GM21529 (cell line): ENCODE measurements around the gene SYTL3.

Source experiments
- ATAC-seq: cut with Tn5 transposase; IDR thresholded peaks from one replicate; pipeline ENCODE4 v1.9.1; 2021; ENCODE audit not compliant: unreplicated experiment

SYTL3 gene

DNA sequence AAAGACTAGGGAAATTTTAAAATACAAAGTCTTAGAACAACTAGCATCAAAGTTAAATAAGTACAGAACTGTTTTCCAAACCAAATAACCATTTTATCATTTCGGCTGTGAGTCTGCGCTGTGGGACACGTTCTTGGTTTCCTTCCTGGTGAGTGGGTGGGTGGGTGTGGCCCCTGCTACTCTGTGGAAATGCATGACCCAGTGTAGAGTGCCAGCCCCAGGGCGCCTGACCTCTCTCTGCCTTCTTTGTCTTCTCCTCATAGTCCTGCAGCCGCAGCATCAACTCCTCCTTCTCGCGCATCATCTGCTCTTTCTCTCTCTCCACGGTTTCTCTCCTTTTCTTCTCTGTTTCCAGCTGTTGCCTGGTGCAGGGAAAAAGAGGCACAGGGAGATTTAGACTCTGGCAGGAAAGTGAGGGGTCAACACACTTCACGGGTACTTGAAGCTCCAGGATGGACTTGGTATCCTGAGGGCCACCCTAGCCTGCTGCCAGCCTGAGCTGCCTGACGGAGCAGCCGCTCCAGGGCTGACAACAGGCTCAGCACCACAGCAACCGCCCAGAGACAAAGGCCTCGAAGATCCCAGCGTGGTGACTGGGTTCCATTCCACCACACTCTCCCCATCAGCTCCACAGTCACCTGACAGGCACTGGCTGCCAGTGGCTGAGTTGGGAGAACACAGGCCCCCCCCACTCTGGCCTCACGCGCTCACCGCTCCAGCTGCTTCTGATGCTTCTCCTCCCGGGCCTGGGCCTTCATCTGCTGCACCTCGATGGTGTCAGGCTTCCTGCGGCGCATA is 120.9 kb downstream of the SYTL3 start:
- no peak for ATAC-seq

DNA sequence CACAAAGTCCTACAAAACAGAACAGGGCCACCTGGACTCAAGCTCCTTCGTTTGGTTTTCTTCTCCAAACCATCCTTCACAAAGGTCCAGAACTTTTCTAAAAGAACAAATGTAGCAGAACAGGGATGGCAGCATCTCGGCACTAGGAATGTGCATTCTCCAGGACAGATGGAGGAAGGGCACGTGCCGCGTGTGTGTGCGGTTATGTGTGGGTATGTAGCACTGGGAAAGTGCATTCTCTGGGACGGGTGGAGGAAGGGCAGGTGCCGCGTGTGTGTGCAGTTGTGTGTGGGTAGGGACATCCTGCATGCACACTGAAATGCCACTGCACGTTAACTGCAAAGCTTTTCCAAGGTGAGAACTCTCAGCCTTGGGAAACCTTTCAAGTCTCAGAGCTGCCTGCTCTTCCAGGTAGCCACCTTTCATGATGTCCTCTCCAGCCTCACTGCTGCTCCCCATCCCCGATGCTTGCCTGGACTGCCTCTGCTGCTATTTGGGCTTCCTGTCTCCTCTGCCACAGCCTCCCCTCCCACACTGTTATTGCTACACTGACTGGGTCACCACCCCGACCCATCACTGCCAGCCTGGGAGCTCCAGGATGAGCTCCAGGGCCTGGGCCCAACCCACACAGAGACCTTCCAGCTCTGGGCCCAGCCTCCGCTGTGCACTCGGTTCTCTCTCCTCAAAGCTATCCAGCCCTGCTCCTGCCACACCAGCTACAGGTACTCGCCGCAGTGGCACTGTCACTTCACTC is 121.7 kb downstream of the SYTL3 start:
- no peak for ATAC-seq

DNA sequence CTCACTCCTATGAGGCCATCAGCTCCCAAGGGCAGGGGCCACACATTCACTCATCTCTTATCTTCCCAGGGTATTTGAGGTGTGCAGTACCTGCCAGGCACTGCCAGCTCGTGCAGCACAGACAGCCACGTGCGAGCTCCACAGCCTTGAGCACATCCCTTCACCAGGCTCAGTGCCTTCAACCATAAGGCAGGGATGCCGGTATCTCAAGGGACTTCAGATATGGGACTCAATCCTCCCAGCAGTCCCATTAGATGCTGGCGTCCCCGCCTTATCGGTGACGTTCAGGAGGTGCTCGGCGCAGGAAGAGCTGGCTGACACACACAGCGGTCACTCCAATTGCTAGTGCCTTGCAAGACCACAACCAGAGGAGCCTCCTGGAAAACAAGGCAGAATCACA is 122.3 kb downstream of the SYTL3 start:
- ATAC-seq: no peak

DNA sequence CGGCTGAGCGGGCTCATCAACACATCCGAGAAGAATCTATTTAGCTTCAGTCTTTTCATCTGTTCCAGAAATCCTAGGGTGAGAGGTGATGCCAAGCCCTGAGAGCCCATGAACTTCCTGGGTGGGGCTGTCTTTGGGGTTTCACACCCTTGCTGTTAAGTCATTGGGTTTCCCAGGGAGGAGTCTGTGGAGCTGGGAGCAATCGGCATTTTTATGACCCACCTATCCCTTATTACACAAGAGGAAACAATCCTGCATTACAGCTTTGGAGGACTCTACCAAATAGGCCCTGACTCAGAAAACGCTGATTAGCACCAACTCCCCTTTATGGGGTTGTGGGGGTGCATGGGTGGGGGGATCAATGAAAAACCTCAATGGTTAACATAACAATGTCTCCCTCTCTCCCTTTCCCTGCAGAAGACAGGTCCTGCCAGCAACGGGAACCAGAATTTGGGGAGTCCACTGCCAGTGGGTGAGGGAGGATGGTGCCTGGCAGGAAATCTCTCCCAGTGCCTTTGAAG is 123.1 kb downstream of the SYTL3 start:
- no peak for ATAC-seq

DNA sequence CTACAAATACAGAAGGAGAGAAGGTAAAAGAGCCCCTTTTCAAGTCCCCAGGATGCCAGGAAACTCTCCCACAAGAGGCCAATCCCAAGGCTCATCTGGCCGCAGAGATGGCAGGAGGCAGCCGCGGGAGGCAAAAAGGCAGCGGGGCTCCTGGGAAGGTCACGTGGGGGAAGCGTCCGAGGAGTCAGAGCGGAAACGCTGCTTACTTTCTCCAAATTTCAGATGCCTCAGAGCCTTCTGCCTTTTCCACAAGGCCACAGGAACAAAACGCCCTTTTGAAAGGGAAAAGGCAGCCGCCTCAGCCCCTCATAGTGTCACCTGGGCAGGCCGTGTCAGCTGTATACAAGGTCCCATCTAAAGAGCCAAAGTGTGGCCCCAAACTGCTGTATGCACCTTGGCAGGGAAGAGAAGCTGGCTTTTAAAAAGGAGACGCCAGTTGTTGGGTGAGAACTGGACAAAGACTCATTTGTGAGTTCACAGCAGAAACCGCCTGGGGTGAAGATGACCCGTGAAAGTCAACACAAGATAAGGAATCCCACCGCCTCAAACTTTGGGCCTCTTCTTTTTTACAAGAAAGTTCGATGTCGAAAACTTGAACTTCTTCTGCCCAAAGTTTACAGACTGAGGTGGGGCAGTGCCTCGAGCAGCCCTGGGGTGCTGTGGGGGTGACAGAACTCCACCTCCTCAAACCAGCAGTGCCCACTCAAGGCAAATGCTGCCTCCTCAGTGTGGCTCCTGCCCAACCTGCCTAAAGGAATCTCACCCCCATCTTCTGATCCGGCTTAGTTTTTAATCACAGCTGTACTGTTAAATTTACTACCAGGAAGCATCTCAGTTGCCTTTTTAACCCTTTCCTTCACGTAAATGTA is 124.0 kb downstream of the SYTL3 start:
- ATAC-seq: no peak

DNA sequence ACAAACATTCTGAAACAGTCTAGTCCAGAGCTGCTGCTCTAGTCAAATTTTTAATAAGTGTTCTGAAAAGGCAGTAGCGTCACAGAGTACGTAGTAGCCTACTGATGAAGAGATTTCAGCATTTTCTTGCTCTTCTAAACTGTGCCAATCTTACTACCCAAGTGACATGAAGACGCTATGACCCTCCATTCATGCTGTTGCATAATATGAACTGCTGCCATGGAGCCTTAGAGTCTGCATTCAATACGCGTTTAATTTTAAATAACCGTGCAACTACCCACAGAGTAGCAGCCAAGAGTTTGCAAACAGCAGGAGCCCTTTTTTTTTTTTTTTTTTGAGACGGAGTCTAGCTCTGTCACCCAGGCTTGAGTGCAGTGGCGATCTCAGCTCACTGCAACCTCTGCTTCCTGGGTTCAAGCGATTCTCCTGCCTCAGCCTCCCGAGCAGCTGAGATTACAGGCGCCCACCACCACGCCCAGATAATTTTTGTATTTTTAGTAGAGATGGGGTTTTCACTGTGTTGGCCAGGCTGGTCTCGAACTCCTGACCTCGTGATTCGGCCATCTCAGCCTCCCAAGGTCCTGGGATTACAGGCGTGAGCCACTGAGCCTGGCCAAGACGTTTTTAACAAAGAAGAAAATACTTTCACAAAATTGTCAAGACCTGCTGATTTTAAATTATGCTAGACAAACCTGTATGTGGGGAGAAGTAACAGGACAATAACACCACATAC is 125.0 kb downstream of the SYTL3 start:
- ATAC-seq: no peak

DNA sequence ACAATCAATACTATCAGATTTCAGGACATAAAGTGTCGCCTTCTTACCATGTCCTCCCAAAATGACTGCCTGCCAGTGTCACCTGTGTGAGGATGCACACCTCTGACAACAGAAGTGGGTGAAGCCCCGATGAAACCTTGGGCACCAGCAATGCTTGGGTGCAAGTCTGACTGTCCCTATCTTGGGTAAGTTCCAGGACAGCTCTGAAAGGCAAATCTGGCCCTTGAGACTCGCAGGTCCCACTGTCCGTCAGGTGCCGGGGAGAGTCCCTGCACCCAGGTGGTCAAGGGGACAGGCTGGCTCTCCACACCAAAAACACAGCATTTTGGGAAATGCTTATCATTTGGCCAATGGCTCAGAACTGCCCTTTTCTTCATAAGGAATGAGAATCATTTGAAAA is 126.0 kb downstream of the SYTL3 start:
- no peak for ATAC-seq

DNA sequence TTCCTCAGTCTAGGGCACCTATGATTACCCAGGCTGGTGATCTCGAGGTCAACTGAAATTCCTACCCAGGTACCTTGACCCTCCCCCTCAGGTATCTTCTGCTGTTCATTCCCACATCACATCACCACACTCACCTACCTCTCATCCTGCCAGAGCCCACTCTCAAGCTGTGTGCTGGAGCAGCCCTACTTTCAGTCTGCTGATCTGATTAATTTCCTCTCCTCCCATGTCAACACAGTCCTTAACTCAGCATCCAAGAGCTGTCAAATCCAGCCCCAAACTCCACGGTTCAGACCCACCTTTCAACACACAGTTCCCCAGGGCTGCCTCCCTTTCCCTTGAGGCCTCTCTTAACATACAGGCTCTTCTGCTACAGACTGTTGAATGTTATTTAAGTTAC is 126.9 kb downstream of the SYTL3 start:
- no peak for ATAC-seq

DNA sequence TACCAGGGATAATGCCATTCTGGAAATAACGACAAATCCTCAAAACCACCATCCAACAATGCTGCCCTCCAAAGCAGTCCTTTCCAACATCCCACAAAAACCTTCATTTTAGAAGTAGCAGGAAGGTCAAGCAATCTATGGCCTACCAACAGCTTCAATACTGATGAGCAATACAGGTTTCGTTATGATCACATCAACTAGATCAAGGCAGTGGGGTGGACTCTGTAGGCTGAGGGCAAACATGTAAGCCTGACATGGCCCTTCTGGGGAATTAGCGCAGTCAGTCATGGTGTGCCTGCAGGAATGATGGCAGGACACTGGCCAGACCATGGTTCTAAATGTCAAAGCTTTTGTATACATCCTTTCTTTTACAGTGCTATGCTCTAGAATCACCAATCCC is 127.7 kb downstream of the SYTL3 start:
- ATAC-seq: no peak

DNA sequence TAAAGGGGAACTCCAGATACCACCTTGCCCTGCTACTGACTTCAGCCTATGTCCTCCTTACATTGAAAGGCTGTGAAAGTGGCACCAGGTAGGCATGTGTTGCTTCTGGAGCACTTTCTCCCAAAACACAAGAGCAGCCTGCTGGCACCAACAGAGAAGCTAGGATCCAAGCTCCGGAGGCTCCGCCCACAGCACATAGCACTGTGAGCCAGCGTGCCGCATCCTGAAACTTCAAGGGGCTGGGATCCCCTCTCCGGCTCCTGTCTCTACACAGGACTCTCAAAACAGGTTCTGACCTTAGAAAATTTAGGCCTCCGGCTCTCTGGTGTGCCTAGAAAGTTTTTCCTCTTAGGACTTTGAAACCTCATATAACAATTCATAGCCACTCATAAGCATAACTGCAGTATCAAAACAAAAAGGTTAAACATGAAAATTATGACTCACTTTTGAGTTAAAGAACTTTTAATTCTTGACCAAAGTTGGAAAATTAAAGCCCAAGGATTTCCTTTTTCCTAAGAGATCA is 128.2 kb downstream of the SYTL3 start:
- no peak for ATAC-seq

DNA sequence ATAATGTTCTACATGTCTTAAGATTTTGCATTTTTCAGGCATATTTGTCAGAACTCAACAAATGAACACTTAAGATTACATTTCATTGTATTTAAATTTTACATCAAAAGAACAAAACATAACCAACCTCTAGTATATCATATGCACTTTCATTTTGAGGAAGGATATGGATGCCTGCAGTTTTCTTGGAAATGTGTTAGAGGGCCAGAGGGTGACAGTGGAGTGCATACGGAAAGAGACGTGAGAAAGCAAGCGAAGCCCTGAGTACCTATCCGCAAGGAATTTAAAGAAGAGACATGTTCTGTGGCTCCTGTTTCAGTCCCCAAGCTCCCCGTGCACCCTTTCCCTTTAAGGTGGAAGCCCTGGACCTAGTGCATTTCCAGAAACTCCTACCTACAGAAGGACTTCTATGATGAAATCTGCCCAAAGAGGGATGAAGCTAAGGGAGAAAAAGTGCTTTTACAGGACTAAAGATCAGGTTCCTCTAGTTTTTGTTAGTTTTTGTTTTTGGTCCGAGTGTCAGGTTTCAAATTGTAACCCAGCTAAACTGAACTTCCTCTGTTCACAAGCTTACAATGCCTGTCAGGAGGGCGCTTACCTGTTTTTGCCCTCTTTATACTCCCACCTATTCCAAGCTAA is 130.5 kb downstream of the SYTL3 start:
- no peak for ATAC-seq

DNA sequence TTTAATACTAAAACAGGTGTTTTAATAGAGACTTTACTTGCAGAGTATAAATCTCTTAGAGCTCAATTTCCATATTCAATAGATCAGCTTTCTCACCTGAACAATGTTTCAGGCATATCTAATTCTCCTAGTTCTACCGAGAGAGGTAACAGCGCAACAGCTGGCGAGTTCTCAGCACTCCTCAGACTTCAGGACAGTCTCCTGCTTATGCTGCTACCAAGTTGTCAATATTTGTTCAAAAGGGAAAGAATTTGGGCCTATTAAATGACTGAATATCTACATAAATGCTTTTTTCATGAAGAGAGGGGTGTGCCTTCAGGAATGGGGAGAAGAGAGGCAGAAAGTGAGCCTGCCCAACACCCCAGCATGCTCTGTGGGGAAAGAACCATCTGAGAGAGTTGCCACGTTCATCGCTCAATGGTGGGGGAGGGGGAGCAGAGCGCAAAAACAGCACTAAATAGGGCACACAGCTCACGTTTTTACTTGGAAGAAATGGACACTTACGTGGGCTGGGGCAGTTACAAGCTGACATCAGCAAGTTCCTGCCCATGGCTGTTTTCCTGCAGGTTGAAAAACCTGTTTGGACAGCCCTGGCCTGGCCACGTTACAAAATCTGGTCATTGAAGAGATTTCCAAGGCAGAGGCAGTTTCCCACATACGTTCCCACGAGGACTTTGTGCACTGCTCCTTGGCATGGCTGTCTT is 131.3 kb downstream of the SYTL3 start:
- ATAC-seq: no peak

DNA sequence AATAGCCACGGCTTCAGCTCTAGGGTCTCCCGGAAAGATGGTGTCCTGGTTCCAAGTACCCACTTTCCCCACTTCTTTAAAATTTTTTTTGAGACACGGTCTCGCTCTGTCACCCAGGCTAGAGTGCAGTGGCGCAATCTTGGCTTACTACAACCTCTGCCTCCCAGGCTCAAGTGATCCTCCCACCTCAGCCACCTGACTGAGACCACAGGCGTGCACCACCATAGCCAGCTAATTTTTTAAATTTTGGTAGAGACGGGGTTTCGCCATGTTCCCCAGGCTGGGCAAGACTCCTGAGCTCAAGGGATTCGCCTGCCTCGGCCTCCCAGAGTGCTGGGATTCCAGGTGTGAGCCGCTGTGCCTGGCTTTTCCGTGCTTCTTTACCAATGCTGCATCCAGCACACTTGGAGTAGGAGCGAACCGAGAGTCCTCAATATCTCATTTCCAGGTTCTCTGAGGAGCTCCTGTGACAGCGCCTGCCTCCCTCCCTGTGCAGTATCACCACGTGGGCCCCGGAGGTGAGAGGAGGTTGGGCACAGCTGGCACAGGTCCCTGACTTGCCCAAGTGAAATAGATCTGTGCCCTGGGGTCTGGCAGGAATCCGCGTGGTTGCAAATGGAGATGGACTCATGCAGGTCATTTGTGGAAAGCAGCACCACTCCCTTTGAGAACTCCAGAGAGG is 132.0 kb downstream of the SYTL3 start:
- ATAC-seq: no peak

DNA sequence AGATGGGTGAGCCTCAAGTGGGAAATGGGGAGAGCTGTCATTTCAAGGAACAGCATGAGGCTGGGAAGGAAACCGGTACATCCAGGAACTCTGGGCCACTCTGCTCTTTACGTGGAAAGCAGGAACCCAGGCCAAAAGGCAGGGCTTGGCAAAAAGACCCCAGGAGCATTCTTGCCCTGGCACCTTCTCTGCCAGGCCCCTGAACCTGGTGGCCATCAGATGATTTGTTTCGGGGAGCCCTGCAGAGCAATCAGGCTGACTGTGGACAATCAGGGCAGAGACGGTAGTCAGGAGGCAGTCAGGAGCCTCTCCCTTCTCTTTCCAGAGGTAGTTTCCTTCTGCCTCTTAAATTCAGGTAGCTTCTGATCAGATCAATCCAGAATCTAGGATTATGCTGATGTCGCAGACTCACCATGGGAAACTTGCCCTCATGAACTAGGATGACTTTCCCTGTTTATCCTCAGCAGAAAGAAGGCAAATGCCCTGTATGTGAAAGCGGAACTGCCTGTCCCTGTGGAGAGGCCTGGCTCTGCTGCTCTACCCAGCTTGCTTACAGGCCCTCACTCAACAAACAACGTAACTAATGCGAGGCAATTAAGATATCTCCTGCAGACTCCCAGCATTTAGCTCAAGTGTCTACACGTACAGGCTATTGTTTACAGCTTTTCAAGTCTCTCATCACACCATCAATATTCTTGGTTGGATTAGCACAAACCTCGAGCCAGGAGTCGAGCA is 132.7 kb downstream of the SYTL3 start:
- no peak for ATAC-seq

DNA sequence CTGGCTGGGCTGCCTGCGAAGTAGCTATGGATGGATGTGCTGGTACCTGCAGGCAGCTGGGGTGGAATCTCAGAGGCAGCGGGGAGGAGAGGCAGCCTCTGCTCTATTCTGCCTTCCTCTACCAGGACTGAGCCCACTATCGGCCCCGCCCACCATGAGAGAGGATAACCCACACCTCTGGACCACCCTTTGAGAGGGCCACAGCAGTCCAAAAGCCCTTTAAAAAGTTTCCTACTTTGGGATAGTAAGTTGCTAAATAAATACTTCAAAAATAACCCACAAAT is 133.3 kb downstream of the SYTL3 start:
- no peak for ATAC-seq

DNA sequence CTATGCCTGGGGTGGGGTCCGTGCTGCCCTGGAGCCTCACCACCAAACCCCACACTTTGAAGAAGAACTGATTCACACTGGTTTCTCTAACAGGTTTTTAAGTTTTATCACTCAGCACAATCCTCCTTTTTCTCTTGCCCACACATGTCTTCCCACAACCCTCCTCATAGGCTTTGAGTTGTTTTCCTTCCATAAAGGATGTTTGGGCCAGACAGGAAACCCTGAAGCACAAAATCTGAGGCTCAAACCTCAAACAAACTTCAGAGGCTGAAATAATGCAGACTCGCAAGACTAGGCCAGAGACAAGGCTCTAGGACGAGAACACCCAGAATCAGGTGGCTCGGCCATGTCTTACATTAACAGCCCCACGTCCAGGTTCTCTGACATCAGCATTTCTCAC is 134.0 kb downstream of the SYTL3 start:
- no peak for ATAC-seq

DNA sequence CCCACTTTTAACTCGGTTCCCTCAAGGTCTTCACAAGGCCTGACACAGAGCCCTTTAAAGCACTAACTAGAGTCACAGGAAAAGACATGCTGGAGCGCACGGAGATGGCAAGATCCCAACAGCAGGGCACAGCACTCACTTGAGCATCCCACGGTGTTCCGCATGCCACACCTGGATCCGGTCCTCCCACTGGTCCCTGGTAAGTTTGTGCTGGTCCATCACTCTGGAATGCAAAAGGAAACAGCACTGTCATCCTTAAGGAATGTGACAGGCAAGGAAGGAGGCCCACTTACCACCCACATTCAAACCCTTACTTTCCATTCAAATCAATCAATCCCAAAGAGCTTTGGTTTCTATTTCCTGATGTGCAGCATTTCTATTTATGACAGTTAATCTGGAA is 134.7 kb downstream of the SYTL3 start:
- no peak for ATAC-seq

DNA sequence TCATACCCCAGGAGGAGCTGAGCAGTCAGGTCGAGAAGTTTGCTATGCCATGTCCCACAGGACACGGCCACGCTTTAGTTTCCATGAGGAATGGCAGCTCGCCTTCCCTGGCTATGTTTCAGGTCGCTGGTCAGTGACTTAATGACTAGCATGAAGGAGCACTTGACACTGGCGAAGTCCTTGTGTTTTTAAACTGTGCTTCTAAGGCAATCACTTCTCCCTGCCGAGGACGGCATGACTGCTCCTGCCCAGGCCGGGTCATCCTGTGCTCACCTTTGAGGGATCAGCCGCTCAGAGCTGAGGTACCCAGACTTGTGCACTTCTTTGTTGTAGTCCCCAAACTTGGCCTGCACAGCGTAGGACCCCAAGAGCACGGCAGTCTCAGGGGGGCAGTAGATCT is 135.2 kb downstream of the SYTL3 start:
- ATAC-seq: no peak
